Calu3 (cell line): Measurements from ENCODE around the gene LHFPL3. TPM values are rescaled to one million over a fixed set of nuclear protein-coding genes. Genes with fewer than 3 reads are reported as not detected.

ENCODE experiments used
- BruUV-seq: library from RNA; stranded (reverse); fragments of 400-500 nt; replicated peaks from 2 replicates; lab custom pipeline; 2021; lab: Mats Ljungman, UMichigan
- CTCF ChIA-PET: fragments of 300-600 bp; sonication (Branson Sonifier 250); formaldehyde crosslinking; loops from one replicate; lab custom pipeline; 2022; ENCODE audit warnings: antibody characterized with exemption; lab: Charles Lee
- DNase-seq: peaks from one replicate; pipeline ENCODE4 v3.0.0; 2022
- H3K27ac Mint-ChIP-seq: one replicate; pipeline ENCODE4 v1.8.0; 2022; ENCODE audit warnings: mixed read lengths; ENCODE audit not compliant: unreplicated experiment
- H3K27me3 Mint-ChIP-seq: one replicate; pipeline ENCODE4 v1.8.0; 2022; ENCODE audit warnings: mixed read lengths; ENCODE audit not compliant: unreplicated experiment
- H3K36me3 Mint-ChIP-seq: one replicate; pipeline ENCODE4 v1.8.0; 2022; ENCODE audit warnings: mild to moderate bottlenecking, moderate library complexity, mixed read lengths; ENCODE audit not compliant: insufficient read depth, unreplicated experiment
- H3K4me1 Mint-ChIP-seq: one replicate; pipeline ENCODE4 v1.8.0; 2022; ENCODE audit warnings: mild to moderate bottlenecking, low read depth, mixed read lengths; ENCODE audit not compliant: unreplicated experiment
- H3K4me3 Mint-ChIP-seq: one replicate; pipeline ENCODE4 v1.8.0; 2022; ENCODE audit warnings: mild to moderate bottlenecking, low read depth, moderate library complexity, mixed read lengths; ENCODE audit not compliant: unreplicated experiment
- H3K9me3 Mint-ChIP-seq: one replicate; pipeline ENCODE4 v1.8.0; 2022; ENCODE audit warnings: low read depth, mixed read lengths; ENCODE audit not compliant: unreplicated experiment
- intact Hi-C: fragments of 100-400 bp; cut with micrococcal nuclease; formaldehyde crosslinking; loops from one replicate; pipeline ENCODE4 v1.10.0; 2022; ENCODE audit not compliant: unreplicated experiment
- total RNA-seq: library from RNA; stranded (reverse); gene quantifications from 2 replicates; pipeline ENCODE4 v1.2.3, GENCODE V29; 2022
- TF ChIP-seq, protein P1 (sequence below): fragments of 200-600 bp; IDR thresholded peaks from one replicate; pipeline ENCODE4 v1.8.0; 2022; ENCODE audit warnings: antibody characterized with exemption; ENCODE audit not compliant: unreplicated experiment

The LHFPL3 gene
- total RNA-seq, 1 experiment from 2014 or later: not detected

DNA sequence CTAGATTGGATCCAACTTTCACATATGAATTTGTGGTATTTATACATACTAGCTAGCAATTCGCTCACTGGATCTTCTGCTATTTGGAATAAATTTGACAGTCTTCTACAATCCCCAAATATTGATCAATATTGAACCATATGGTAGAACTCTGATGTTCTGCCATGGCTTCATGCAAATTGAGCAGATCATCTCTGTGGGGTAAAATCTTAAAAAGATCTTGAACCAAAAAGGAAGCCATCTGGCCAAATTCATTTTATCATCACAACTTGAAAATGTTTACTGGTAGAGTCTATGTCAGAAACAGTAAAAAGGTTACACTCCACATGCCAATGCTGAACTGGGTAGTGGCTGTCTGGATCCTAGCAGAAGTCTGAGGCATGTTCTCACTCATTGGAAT lies 80.0 kb downstream of the LHFPL3 start:
- CTCF ChIA-PET: no interaction called here
- Mint-ChIP-seq H3K27me3 (no peaks in the 10 kb centered on the region), H3K9me3 (no peaks in the 10 kb centered on the region), H3K27ac (no peak overlapping the region), H3K4me1 (no peaks in the 10 kb centered on the region), H3K36me3 (no peaks in the 10 kb centered on the region), H3K4me3 (no peak overlapping the region)
- no peak for DNase-seq
- no TSS peak for BruUV-seq
- intact Hi-C loops: no loop called here
- TF ChIP-seq, protein P1, sequence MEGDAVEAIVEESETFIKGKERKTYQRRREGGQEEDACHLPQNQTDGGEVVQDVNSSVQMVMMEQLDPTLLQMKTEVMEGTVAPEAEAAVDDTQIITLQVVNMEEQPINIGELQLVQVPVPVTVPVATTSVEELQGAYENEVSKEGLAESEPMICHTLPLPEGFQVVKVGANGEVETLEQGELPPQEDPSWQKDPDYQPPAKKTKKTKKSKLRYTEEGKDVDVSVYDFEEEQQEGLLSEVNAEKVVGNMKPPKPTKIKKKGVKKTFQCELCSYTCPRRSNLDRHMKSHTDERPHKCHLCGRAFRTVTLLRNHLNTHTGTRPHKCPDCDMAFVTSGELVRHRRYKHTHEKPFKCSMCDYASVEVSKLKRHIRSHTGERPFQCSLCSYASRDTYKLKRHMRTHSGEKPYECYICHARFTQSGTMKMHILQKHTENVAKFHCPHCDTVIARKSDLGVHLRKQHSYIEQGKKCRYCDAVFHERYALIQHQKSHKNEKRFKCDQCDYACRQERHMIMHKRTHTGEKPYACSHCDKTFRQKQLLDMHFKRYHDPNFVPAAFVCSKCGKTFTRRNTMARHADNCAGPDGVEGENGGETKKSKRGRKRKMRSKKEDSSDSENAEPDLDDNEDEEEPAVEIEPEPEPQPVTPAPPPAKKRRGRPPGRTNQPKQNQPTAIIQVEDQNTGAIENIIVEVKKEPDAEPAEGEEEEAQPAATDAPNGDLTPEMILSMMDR: no peak

DNA sequence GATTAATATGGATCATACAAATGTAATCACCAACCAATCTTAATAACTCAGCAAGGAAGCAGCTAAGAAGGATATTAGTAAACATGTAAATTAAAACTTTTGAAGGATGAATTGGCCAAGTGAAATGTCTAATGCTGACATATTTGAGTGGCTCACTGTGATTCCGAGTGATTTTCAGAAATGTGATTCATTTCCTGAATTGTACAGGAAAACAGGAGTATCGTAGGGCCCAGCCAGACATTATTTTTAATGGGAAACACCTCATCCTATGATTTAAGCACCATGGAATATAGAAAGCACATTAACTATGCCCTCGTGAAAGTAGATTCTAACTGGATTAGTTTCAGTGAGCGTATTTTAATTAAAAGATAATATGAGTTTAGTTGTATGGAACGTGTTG lies 82.3 kb downstream of the LHFPL3 start:
- Mint-ChIP-seq H3K36me3 (no peaks in the 10 kb centered on the region), H3K27ac (no peak overlapping the region), H3K9me3 (no peaks in the 10 kb centered on the region), H3K4me3 (no peak overlapping the region), H3K27me3 (no peaks in the 10 kb centered on the region), H3K4me1 (no peaks in the 10 kb centered on the region)
- intact Hi-C loops: loop anchor here (10.0 kb wide), 1 partner anchor 136 kb away; no protein-coding TSS in a partner anchor
- CTCF ChIA-PET: no interaction called here
- DNase-seq: no peak
- TF ChIP-seq, protein P1: no peak
- BruUV-seq: no TSS peak

DNA sequence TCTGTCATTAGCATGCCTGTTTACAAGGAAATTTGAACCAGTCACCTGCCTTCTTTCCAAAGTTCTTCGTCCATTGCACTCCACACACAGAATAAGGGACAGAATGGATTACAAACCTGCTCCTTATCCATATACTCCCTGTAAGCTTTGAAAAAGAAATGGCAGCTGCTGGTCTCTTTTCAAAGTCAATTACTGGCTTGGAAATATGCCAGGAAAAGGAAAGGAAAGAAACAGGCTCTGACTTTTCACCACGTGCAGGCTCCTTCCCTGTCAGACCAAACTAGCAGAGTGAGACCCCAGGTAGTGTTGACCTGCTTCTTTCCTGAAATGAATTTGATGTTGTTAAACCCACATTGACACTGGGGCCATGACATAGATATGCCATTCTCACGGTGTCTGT lies 84.5 kb downstream of the LHFPL3 start:
- no TSS peak for BruUV-seq
- no peak overlapping the region for H3K4me3 Mint-ChIP-seq
- H3K36me3 Mint-ChIP-seq: no peaks in the 10 kb centered on the region
- intact Hi-C loops: loop anchor here (10.0 kb wide), 1 partner anchor 138 kb away; no protein-coding TSS in a partner anchor
- no peak for DNase-seq
- no peak overlapping the region for H3K27ac Mint-ChIP-seq
- no peaks in the 10 kb centered on the region for H3K4me1 Mint-ChIP-seq
- CTCF ChIA-PET: no interaction called here
- no peaks in the 10 kb centered on the region for H3K9me3 Mint-ChIP-seq
- H3K27me3 Mint-ChIP-seq: no peaks in the 10 kb centered on the region
- TF ChIP-seq, protein P1: no peak

DNA sequence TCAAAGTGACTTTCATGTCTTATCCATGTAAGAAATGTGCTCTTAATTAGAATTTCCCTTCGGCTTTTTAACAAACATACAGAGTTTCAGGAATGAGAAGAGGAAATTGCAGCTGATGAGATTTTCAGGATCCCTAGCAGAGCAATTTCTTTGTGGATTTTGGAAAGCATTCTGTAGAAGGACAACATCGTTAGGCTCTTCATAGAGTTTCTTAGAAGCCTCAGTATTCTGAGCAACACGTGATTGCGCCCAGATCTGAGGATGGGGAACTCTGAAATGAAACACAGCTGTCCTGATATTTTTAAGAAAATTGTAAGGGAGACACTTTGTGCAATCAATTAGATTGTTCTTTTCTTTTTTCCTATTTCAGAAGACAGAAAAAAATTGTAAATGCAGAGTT lies 85.8 kb downstream of the LHFPL3 start:
- TF ChIP-seq, protein P1: no peak
- Mint-ChIP-seq H3K9me3 (no peaks in the 10 kb centered on the region), H3K36me3 (no peaks in the 10 kb centered on the region), H3K27ac (no peak overlapping the region), H3K27me3 (no peaks in the 10 kb centered on the region), H3K4me3 (no peak overlapping the region), H3K4me1 (no peaks in the 10 kb centered on the region)
- CTCF ChIA-PET: no interaction called here
- no peak for DNase-seq
- intact Hi-C loops: loop anchor here (10.0 kb wide), 1 partner anchor 139 kb away; no protein-coding TSS in a partner anchor
- no TSS peak for BruUV-seq
